Measurements from ENCODE around the gene CLEC4G.

GRCh38 chr19:7737215-7737614 is 5.3 kb upstream of the CLEC4G start:
- TF ChIP-seq POLR2A (conservative IDR thresholded peaks at IDR 0.05) (no peak), YY1 (IDR thresholded peaks at IDR 0.05; ENCODE audit: borderline replicate concordance in 1 of 3, control insufficient read depth in 1 of 3, extremely low read depth in 1 of 3, insufficient read depth in 3 of 3, insufficient read length in 1 of 3, insufficient replicate concordance in 2 of 3, low read depth in 1 of 3, low read length in 2 of 3) (no peak), GATAD2A (IDR thresholded peaks at IDR 0.05) (no peak), CTCF (IDR thresholded peaks at IDR 0.05 in 2 of 3, conservative IDR thresholded peaks at IDR 0.05 in 1 of 3; ENCODE audit: insufficient read depth in 2 of 3, low read depth in 1 of 3, low read length in 3 of 3) (no peak)
